MM.1S (cell line): Measurements from ENCODE around the gene FBN3.

Experiments
- CTCF ChIP-seq: fragments of 300-600 bp; sonication (generic); IDR thresholded peaks from 2 replicates; pipeline ENCODE4 v1.5.1; 2016; ENCODE audit warnings: antibody characterized with exemption, low read length, mixed read lengths
- EZH2 ChIP-seq: fragments of 300-600 bp; sonication (generic); optimal IDR thresholded peaks from 2 replicates; pipeline ENCODE3; 2017; ENCODE audit warnings: low read depth, mild to moderate bottlenecking, antibody characterized with exemption, low read length, mixed read lengths
- EZH2phosphoT487 ChIP-seq: fragments of 300-600 bp; sonication (generic); IDR thresholded peaks from 2 replicates; pipeline ENCODE4 v1.6.1; 2018; ENCODE audit warnings: antibody characterized with exemption, low read length

DNA sequence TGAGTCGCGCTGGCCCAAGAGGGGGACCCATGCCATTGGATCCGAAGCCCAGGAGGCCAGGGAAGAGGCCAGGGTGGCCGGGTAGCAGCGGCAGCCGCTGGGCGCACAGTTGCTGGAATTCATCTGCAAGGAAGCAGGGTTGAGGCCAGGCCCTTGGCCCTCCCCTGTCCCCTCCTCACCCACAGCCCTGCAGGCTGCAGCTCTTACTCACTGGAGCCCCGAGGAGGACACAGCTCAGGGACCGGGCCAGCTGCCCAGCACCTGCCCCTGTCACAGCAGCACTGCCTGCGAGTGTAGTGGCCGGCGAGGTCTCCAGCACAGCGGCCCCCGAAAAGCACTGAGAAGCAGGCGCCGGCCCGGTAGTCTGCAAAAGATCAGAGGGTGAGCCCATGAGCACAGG, 11.2 kb downstream of the FBN3 start:
- TF ChIP-seq CTCF (no peak), EZH2 (no peak), EZH2phosphoT487 (no peak)
